Ascending aorta (tissue), 2 donors: ENCODE data around the gene PREX1. TPM values are rescaled to one million over a fixed set of nuclear protein-coding genes. Genes with fewer than 3 reads are reported as not detected.

Experiments
- DNase-seq, 2 donors: peaks; one replicate each; pipeline ENCODE4 v3.0.0-alpha.2; 2019; ENCODE audit warnings: low spot score in 2 of 2
- H3K27ac ChIP-seq, 2 donors: fragments of 200-600 bp; sonication (generic); one replicate each; pipeline ENCODE4 v1.5.1; 2016 to 2017; ENCODE audit warnings: mild to moderate bottlenecking in 1 of 2
- H3K27me3 ChIP-seq: fragments of 200-600 bp; sonication (generic); one replicate; pipeline ENCODE4 v1.5.1; 2017
- H3K36me3 ChIP-seq, 2 donors: fragments of 200-600 bp; sonication (generic); one replicate each; pipeline ENCODE4 v1.5.1; 2016
- H3K4me1 ChIP-seq, 2 donors: fragments of 200-600 bp; sonication (generic); one replicate each; pipeline ENCODE4 v1.5.1; 2016 to 2017; ENCODE audit warnings: mild to moderate bottlenecking in 1 of 2
- H3K4me3 ChIP-seq, 2 donors: fragments of 200-600 bp; sonication (generic); one replicate each; pipeline ENCODE4 v1.5.1; 2016 to 2017; ENCODE audit warnings: mild to moderate bottlenecking in 1 of 2
- H3K9me3 ChIP-seq, 2 donors: fragments of 200-600 bp; sonication (generic); one replicate each; pipeline ENCODE4 v1.5.1; 2016
- CTCF ChIP-seq, 3 experiments: fragments of 200-600 bp in 2 of 3; fragments of 450-650 bp in 1 of 3; sonication (generic) in 2 of 3; IDR thresholded peaks; one replicate each; pipeline ENCODE4 v1.5.1; 2016 to 2019; ENCODE audit warnings: antibody characterized with exemption in 3 of 3, mild to moderate bottlenecking in 1 of 3, moderate library complexity in 1 of 3
- intact Hi-C: fragments of 100-400 bp; cut with DNase I; formaldehyde crosslinking; loops from one replicate; pipeline ENCODE4 v1.15.1; 2023
- total RNA-seq: library from RNA; depleted of rRNA; stranded (reverse); fragments of >200 nt; gene quantifications from one replicate; pipeline ENCODE4 v1.1.0, GENCODE V29; 2016

The PREX1 gene
- total RNA-seq, 1 donor from 2014 or later, result 75.4 TPM

- intact Hi-C loops, result no loop called here
- DNase-seq, result no peak
- Histone ChIP-seq H3K27ac (no peak overlapping the region), H3K4me3 (no peak overlapping the region), H3K27me3 (no peaks in the 10 kb centered on the region), H3K36me3 (peaks cover 0 to 4% of the 10 kb centered on the region in 2 donors), H3K4me1 (peaks cover 4 to 16% of the 10 kb centered on the region in 2 donors), H3K9me3 (no peaks in the 10 kb centered on the region)
- no peak for TF ChIP-seq CTCF (IDR thresholded peaks at IDR 0.05)
Measured at GRCh38 chr20:48819089-48819488, 8.7 kb downstream of the PREX1 start.

- H3K4me3 ChIP-seq, result no peak overlapping the region
- H3K27ac ChIP-seq, result no peak overlapping the region
- TF ChIP-seq CTCF (IDR thresholded peaks at IDR 0.05), result no peak
- no peak for DNase-seq
- H3K36me3 ChIP-seq, result peaks cover 0 to 4% of the 10 kb centered on the region in 2 donors
- no peaks in the 10 kb centered on the region for H3K9me3 ChIP-seq
- no peaks in the 10 kb centered on the region for H3K27me3 ChIP-seq
- intact Hi-C loops, result no loop called here
- peaks cover 4 to 10% of the 10 kb centered on the region in 2 donors for H3K4me1 ChIP-seq
Measured at GRCh38 chr20:48818481-48818987, 9.3 kb downstream of the PREX1 start.

- Histone ChIP-seq H3K27ac (no peak overlapping the region), H3K4me3 (no peak overlapping the region), H3K27me3 (no peaks in the 10 kb centered on the region), H3K9me3 (no peaks in the 10 kb centered on the region), H3K4me1 (peaks cover 4 to 5% of the 10 kb centered on the region in 2 donors), H3K36me3 (peaks cover 0 to 4% of the 10 kb centered on the region in 2 donors)
- DNase-seq, result no peak
- intact Hi-C loops, result no loop called here
- TF ChIP-seq CTCF (IDR thresholded peaks at IDR 0.05), result no peak
Measured at GRCh38 chr20:48818031-48818370, 9.8 kb downstream of the PREX1 start.

GRCh38 chr20:48817367-48818030, 10.3 kb downstream of the PREX1 start:
- H3K27me3 ChIP-seq, result no peaks in the 10 kb centered on the region
- H3K27ac ChIP-seq, result no peak overlapping the region
- DNase-seq, result no peak
- intact Hi-C loops, result no loop called here
- no peak overlapping the region for H3K4me3 ChIP-seq
- peaks cover 4 to 6% of the 10 kb centered on the region in 2 donors for H3K4me1 ChIP-seq
- H3K9me3 ChIP-seq, result no peaks in the 10 kb centered on the region
- TF ChIP-seq CTCF (IDR thresholded peaks at IDR 0.05), result no peak
- peaks cover 0 to 4% of the 10 kb centered on the region in 2 donors for H3K36me3 ChIP-seq

GRCh38 chr20:48816282-48817205, 11.3 kb downstream of the PREX1 start:
- Histone ChIP-seq H3K9me3 (no peaks in the 10 kb centered on the region), H3K36me3 (peaks cover 0 to 4% of the 10 kb centered on the region in 2 donors), H3K4me1 (peaks cover 4 to 6% of the 10 kb centered on the region in 2 donors), H3K4me3 (no peak overlapping the region), H3K27me3 (no peaks in the 10 kb centered on the region), H3K27ac (no peak overlapping the region)
- DNase-seq, result no peak
- no peak for TF ChIP-seq CTCF (IDR thresholded peaks at IDR 0.05)
- intact Hi-C loops, result no loop called here
